IMR-90 (cell line): ENCODE data around the gene CARMIL1. TPM values are rescaled to one million over a fixed set of nuclear protein-coding genes. Genes with fewer than 3 reads are reported as not detected.

Experiments used
- ATAC-seq: fragments of 200-7000 bp; cut with Tn5 transposase; 2 replicates; pipeline ENCODE4 v1.9.1; 2020; ENCODE audit warnings: low read depth, mild to moderate bottlenecking, moderate library complexity
- BruUV-seq: library from RNA; stranded (reverse); fragments of 400-500 nt; replicated peaks from 2 replicates; lab custom pipeline; 2021; lab: Mats Ljungman, UMichigan
- CTCF ChIA-PET: fragments of 300-600 bp; formaldehyde crosslinking; extraction: SDS; loops from one replicate; lab custom pipeline; 2021; ENCODE audit warnings: antibody characterized with exemption; lab: Yijun Ruan, JAX
- POLR2A ChIA-PET: fragments of 300-600 bp; sonication (Branson Sonifier 250); formaldehyde crosslinking; loops from one replicate; lab custom pipeline; 2022; ENCODE audit warnings: antibody characterized with exemption; ENCODE audit not compliant: unreplicated experiment; lab: Charles Lee
- DNase-seq: peaks from one replicate; pipeline ENCODE4 v3.0.0; 2013
- H2AFZ ChIP-seq: replicated peaks from 2 replicates; pipeline ENCODE3; 2013; ENCODE audit warnings: low read length, mild to moderate bottlenecking; ENCODE audit not compliant: poor library complexity
- H2AK5ac ChIP-seq: 2 replicates; pipeline ENCODE4 v1.6.1; 2013; ENCODE audit warnings: low read depth, low read length, inconsistent platforms
- H2AK9ac ChIP-seq: replicated peaks from 2 replicates; pipeline ENCODE3; 2013; ENCODE audit warnings: mild to moderate bottlenecking, low read depth, low read length, moderate library complexity; ENCODE audit not compliant: poor library complexity
- H2BK120ac ChIP-seq: 2 replicates; pipeline ENCODE4 v1.6.1; 2013; ENCODE audit warnings: low read depth, low read length, inconsistent platforms
- H2BK15ac ChIP-seq: 3 replicates; pipeline ENCODE4 v1.6.1; 2013; ENCODE audit warnings: low read depth, low read length, inconsistent platforms
- H2BK20ac ChIP-seq: 2 replicates; pipeline ENCODE4 v1.6.1; 2013; ENCODE audit warnings: low read depth, mild to moderate bottlenecking, inconsistent platforms, low read length, moderate library complexity
- H2BK5ac ChIP-seq: 2 replicates; pipeline ENCODE4 v1.6.1; 2013; ENCODE audit warnings: mild to moderate bottlenecking, low read depth, low read length, inconsistent platforms; ENCODE audit not compliant: poor library complexity, severe bottlenecking
- H3K14ac ChIP-seq: replicated peaks from 2 replicates; pipeline ENCODE4 v1.6.1; 2013; ENCODE audit warnings: low read depth, low read length, inconsistent platforms
- H3K18ac ChIP-seq: 2 replicates; pipeline ENCODE4 v1.6.1; 2013; ENCODE audit warnings: low read depth, low read length, control low read depth
- H3K23ac ChIP-seq: 2 replicates; pipeline ENCODE4 v1.6.1; 2013; ENCODE audit warnings: low read depth, low read length, inconsistent platforms
- H3K27ac ChIP-seq: 2 replicates; pipeline ENCODE4 v1.5.1; 2013; ENCODE audit warnings: mild to moderate bottlenecking, control low read depth, low read length; ENCODE audit not compliant: insufficient read depth
- H3K27me3 ChIP-seq: 2 replicates; pipeline ENCODE4 v1.6.1; 2013; ENCODE audit warnings: low read length; ENCODE audit not compliant: control insufficient read depth, insufficient read depth
- H3K36me3 ChIP-seq: 2 replicates; pipeline ENCODE4 v1.6.1; 2013; ENCODE audit warnings: low read length, mixed read lengths; ENCODE audit not compliant: control insufficient read depth, insufficient read depth
- H3K4ac ChIP-seq: 2 replicates; pipeline ENCODE4 v1.6.1; 2013; ENCODE audit warnings: low read depth, low read length, inconsistent platforms
- H3K4me1 ChIP-seq: 2 replicates; pipeline ENCODE4 v1.6.1; 2013; ENCODE audit warnings: low read length, mixed read lengths; ENCODE audit not compliant: control insufficient read depth, insufficient read depth
- H3K4me2 ChIP-seq: 2 replicates; pipeline ENCODE4 v1.6.1; 2013; ENCODE audit warnings: low read depth, mild to moderate bottlenecking, control low read depth, low read length, moderate library complexity
- H3K4me3 ChIP-seq: 2 replicates; pipeline ENCODE4 v1.5.1; 2013; ENCODE audit warnings: low read depth, mild to moderate bottlenecking, control low read depth, low read length, moderate library complexity; ENCODE audit not compliant: insufficient read depth
- H3K56ac ChIP-seq: 2 replicates; pipeline ENCODE4 v1.6.1; 2013; ENCODE audit warnings: low read length, inconsistent platforms; ENCODE audit not compliant: insufficient read depth; ENCODE audit errors: extremely low read depth
- H3K79me1 ChIP-seq, 2 experiments: 2 replicates each; pipeline ENCODE4 v1.6.1; 2013; ENCODE audit warnings: low read length in 2 of 2, inconsistent platforms in 1 of 2, low read depth in 1 of 2
- H3K9ac ChIP-seq: 2 replicates; pipeline ENCODE4 v1.6.1; 2013; ENCODE audit warnings: low read depth, low read length, control low read depth
- H3K9me1 ChIP-seq: 2 replicates; pipeline ENCODE4 v1.6.1; 2013; ENCODE audit warnings: low read length, inconsistent platforms; ENCODE audit not compliant: insufficient read depth
- H3K9me3 ChIP-seq: 2 replicates; pipeline ENCODE4 v1.6.1; 2013; ENCODE audit warnings: low read length; ENCODE audit not compliant: control insufficient read depth, insufficient read depth
- H4K20me1 ChIP-seq: 2 replicates; pipeline ENCODE4 v1.6.1; 2013; ENCODE audit warnings: low read length, inconsistent platforms; ENCODE audit not compliant: insufficient read depth
- H4K5ac ChIP-seq: 2 replicates; pipeline ENCODE4 v1.6.1; 2013; ENCODE audit warnings: mild to moderate bottlenecking, low read depth, low read length, control low read depth
- H4K8ac ChIP-seq, 2 experiments: 2 replicates each; pipeline ENCODE4 v1.6.1; 2013; ENCODE audit warnings: low read depth in 2 of 2, low read length in 2 of 2, control low read depth in 1 of 2, inconsistent platforms in 1 of 2
- H4K91ac ChIP-seq: 2 replicates; pipeline ENCODE4 v1.6.1; 2013; ENCODE audit warnings: low read depth, low read length, inconsistent platforms; ENCODE audit not compliant: insufficient read depth
- BHLHE40 ChIP-seq: fragments of 150-350 bp; IDR thresholded peaks from 2 replicates; pipeline ENCODE4 v1.6.1; 2016; ENCODE audit warnings: mild to moderate bottlenecking, low read depth, low read length
- FOS ChIP-seq: fragments of 150-350 bp; IDR thresholded peaks from 2 replicates; pipeline ENCODE4 v1.6.1; 2016; ENCODE audit warnings: low read depth, low read length
- MAFK ChIP-seq: IDR thresholded peaks from 2 replicates; pipeline ENCODE4 v1.6.1; 2012; ENCODE audit warnings: low read depth, low read length, improper control_type of control experiment
- MXI1 ChIP-seq: IDR thresholded peaks from 2 replicates; pipeline ENCODE4 v1.6.1; 2012; ENCODE audit warnings: low read depth, mild to moderate bottlenecking, low read length, moderate library complexity, borderline replicate concordance
- POLR2A ChIP-seq: IDR thresholded peaks from 2 replicates; pipeline ENCODE4 v1.6.1; 2012; ENCODE audit warnings: mild to moderate bottlenecking, low read depth, low read length
- RAD21 ChIP-seq: IDR thresholded peaks from 2 replicates; pipeline ENCODE4 v1.6.1; 2012; ENCODE audit warnings: low read length, improper control_type of control experiment
- RCOR1 ChIP-seq: IDR thresholded peaks from 2 replicates; pipeline ENCODE4 v1.6.1; 2012; ENCODE audit warnings: mild to moderate bottlenecking, low read length, improper control_type of control experiment; ENCODE audit not compliant: insufficient replicate concordance
- RFX5 ChIP-seq: IDR thresholded peaks from 2 replicates; pipeline ENCODE4 v1.8.0; 2012; ENCODE audit warnings: low read depth, mild to moderate bottlenecking, low read length, moderate library complexity
- WGBS, 2 experiments: methylation state at CpG; one replicate each; pipeline versions ENCODE4 v1.1.5 to v1.1.7; 2013; ENCODE audit warnings: missing lambda C conversion rate in 2 of 2; ENCODE audit not compliant: insufficient read length in 1 of 2; ENCODE audit errors: extremely low coverage in 2 of 2; 5-methylcytosine and 5-hydroxymethylcytosine counted together
- dilution Hi-C: fragments of 300-500 bp; cut with HindIII; formaldehyde crosslinking; loops from one replicate; pipeline ENCODE4 v1.14.3; 2018; ENCODE audit warnings: low sequenced_read_pairs; ENCODE audit not compliant: unreplicated experiment
- in situ Hi-C: fragments of 300-500 bp; cut with MboI; formaldehyde crosslinking; loops from 3 replicates; pipeline ENCODE4 v1.14.3; 2019; ENCODE audit warnings: low sequenced_read_pairs, inconsistent platforms, mixed read lengths
- intact Hi-C: fragments of 100-400 bp; cut with micrococcal nuclease; formaldehyde crosslinking; loops from 2 replicates; pipeline ENCODE4 v1.10.0; 2022
- polyA plus RNA-seq, 3 experiments: library from polyadenylated mRNA; depleted of rRNA; stranded (reverse); fragments of >200 nt; gene quantifications; 2 replicates each; pipeline ENCODE4 v1.2.3, GENCODE V29; 2012; ENCODE audit warnings: low replicate concordance in 1 of 3
- total RNA-seq: library from RNA; depleted of rRNA; stranded (reverse); fragments of >200 nt; gene quantifications from 2 replicates; pipeline ENCODE4 v1.2.3, GENCODE V29; 2012
- TF ChIP-seq, protein P1 (sequence below): fragments of 150-350 bp; IDR thresholded peaks from 2 replicates; pipeline ENCODE4 v1.6.1; 2017; ENCODE audit warnings: mild to moderate bottlenecking, antibody characterized with exemption, low read length, low read depth

CARMIL1 gene
- total and polyA plus RNA-seq, 2 of the 4 experiments (the other 2 are of a cell fraction) = 1.3 to 2.9 TPM

DNA sequence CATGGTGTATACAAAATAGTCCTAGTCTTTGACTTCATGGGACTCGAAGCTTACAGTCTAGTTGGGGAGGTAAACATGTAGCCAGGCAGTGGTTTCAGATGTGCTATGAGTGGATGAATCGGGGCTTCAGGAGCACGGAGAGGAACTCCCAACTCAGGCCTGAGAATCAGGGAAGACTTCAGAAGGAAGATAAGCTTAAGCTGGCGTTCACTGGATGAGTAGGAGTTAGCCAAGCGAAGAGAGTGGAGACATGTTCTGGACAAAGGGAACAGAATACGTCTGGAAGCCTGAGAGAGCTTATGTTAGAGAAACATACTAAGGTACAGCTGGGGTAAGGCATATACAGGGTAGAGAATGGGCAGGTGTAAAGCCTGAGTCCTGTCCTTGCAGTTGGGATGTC is 8.8 kb downstream of the CARMIL1 start:
- Histone ChIP-seq H4K91ac (no peak overlapping the region), H3K56ac (no peak overlapping the region), H2AK5ac (no peak overlapping the region), H3K79me1 (no peaks in the 10 kb centered on the region), H4K20me1 (no peaks in the 10 kb centered on the region), H2BK5ac (no peak overlapping the region), H4K8ac (no peak overlapping the region), H3K36me3 (no peaks in the 10 kb centered on the region), H3K27me3 (no peaks in the 10 kb centered on the region), H3K4me1 (no peaks in the 10 kb centered on the region), H4K5ac (no peak overlapping the region), H3K23ac (no peak overlapping the region), H2BK120ac (no peak overlapping the region), H3K14ac (no peak overlapping the region), H3K4me2 (no peak overlapping the region), H2AK9ac (no peak overlapping the region), H3K9me1 (no peaks in the 10 kb centered on the region), H3K4ac (no peak overlapping the region), H2BK15ac (no peak overlapping the region), H3K18ac (no peak overlapping the region), H3K4me3 (no peak overlapping the region), H2AFZ (no peak overlapping the region), H3K9me3 (no peaks in the 10 kb centered on the region), H3K9ac (no peak overlapping the region), H3K27ac (no peak overlapping the region), H2BK20ac (no peak overlapping the region)
- WGBS, 2 experiments = 67% methylated on average over 4 of the region's 6 CpGs; no CpG with 5 or more reads in 1 of the 2 experiments
- dilution Hi-C loops = no loop called here
- BruUV-seq = no TSS peak
- TF ChIP-seq, protein P1, sequence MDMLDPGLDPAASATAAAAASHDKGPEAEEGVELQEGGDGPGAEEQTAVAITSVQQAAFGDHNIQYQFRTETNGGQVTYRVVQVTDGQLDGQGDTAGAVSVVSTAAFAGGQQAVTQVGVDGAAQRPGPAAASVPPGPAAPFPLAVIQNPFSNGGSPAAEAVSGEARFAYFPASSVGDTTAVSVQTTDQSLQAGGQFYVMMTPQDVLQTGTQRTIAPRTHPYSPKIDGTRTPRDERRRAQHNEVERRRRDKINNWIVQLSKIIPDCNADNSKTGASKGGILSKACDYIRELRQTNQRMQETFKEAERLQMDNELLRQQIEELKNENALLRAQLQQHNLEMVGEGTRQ = no peak
- no peak for TF ChIP-seq RAD21
- no peak for TF ChIP-seq FOS
- TF ChIP-seq MXI1 = no peak
- TF ChIP-seq RFX5 = no peak
- TF ChIP-seq MAFK = no peak
- TF ChIP-seq POLR2A = no peak
- TF ChIP-seq RCOR1 = no peak
- no peak for TF ChIP-seq BHLHE40
- ATAC-seq (no peak), DNase-seq (no peak)
- in situ Hi-C loops = no loop called here
- POLR2A ChIA-PET = no interaction called here
- CTCF ChIA-PET = no interaction called here
- intact Hi-C loops = no loop called here
